ENCODE data around the gene TNNT3. TPM values are rescaled to one million over a fixed set of nuclear protein-coding genes. Genes with fewer than 3 reads are reported as not detected.

The TNNT3 gene
- total RNA-seq, 1 donor from 2014 or later, result 0.70 TPM

GRCh38 chr11:1959786-1960185 lies 40.3 kb downstream of the TNNT3 start:
- no peaks in the 10 kb centered on the region for H3K9me3 Mint-ChIP-seq
- intact Hi-C loops (cut with micrococcal nuclease), result no loop called here
- H3K27ac Mint-ChIP-seq, result no peak overlapping the region
- DNase-seq (ENCODE audit: low spot score), result no peak
- H3K27me3 Mint-ChIP-seq (ENCODE audit: insufficient read depth), result no peaks in the 10 kb centered on the region
- no peaks in the 10 kb centered on the region for H3K36me3 Mint-ChIP-seq (ENCODE audit: low read depth)
- no peaks in the 10 kb centered on the region for H3K4me1 Mint-ChIP-seq (ENCODE audit: low read depth)
- no peak overlapping the region for H3K4me3 Mint-ChIP-seq

GRCh38 chr11:1963864-1964263 lies 44.4 kb downstream of the TNNT3 start:
- intact Hi-C loops (cut with micrococcal nuclease), result no loop called here
- no peaks in the 10 kb centered on the region for H3K4me1 Mint-ChIP-seq (ENCODE audit: low read depth)
- no peak overlapping the region for H3K4me3 Mint-ChIP-seq
- H3K27ac Mint-ChIP-seq, result no peak overlapping the region
- no peaks in the 10 kb centered on the region for H3K27me3 Mint-ChIP-seq (ENCODE audit: insufficient read depth)
- no peak for DNase-seq (ENCODE audit: low spot score)
- H3K9me3 Mint-ChIP-seq, result no peaks in the 10 kb centered on the region
- H3K36me3 Mint-ChIP-seq (ENCODE audit: low read depth), result no peaks in the 10 kb centered on the region

- DNase-seq (ENCODE audit: low spot score), result no peak
- Mint-ChIP-seq H3K36me3 (ENCODE audit: low read depth) (no peaks in the 10 kb centered on the region), H3K27me3 (ENCODE audit: insufficient read depth) (no peaks in the 10 kb centered on the region), H3K27ac (no peak overlapping the region), H3K4me3 (no peak overlapping the region), H3K4me1 (ENCODE audit: low read depth) (no peaks in the 10 kb centered on the region), H3K9me3 (no peaks in the 10 kb centered on the region)
- intact Hi-C loops (cut with micrococcal nuclease), result no loop called here
Observed at GRCh38 chr11:1964348-1964747, 44.8 kb downstream of the TNNT3 start.

GRCh38 chr11:1964955-1965354 lies 45.5 kb downstream of the TNNT3 start:
- no peaks in the 10 kb centered on the region for H3K27me3 Mint-ChIP-seq (ENCODE audit: insufficient read depth)
- no peaks in the 10 kb centered on the region for H3K9me3 Mint-ChIP-seq
- H3K4me3 Mint-ChIP-seq, result no peak overlapping the region
- DNase-seq (ENCODE audit: low spot score), result no peak
- H3K4me1 Mint-ChIP-seq (ENCODE audit: low read depth), result no peaks in the 10 kb centered on the region
- intact Hi-C loops (cut with micrococcal nuclease), result no loop called here
- H3K27ac Mint-ChIP-seq, result no peak overlapping the region
- no peaks in the 10 kb centered on the region for H3K36me3 Mint-ChIP-seq (ENCODE audit: low read depth)

- Mint-ChIP-seq H3K27me3 (ENCODE audit: insufficient read depth) (no peaks in the 10 kb centered on the region), H3K4me3 (no peak overlapping the region), H3K9me3 (no peaks in the 10 kb centered on the region), H3K4me1 (ENCODE audit: low read depth) (no peaks in the 10 kb centered on the region), H3K27ac (no peak overlapping the region), H3K36me3 (ENCODE audit: low read depth) (no peaks in the 10 kb centered on the region)
- intact Hi-C loops (cut with micrococcal nuclease), result no loop called here
- no peak for DNase-seq (ENCODE audit: low spot score)
Observed at GRCh38 chr11:1966531-1966930, 47.0 kb downstream of the TNNT3 start.

- Mint-ChIP-seq H3K27me3 (ENCODE audit: insufficient read depth) (no peaks in the 10 kb centered on the region), H3K27ac (no peak overlapping the region)
- DNase-seq (ENCODE audit: low spot score), result no peak
Observed at GRCh38 chr11:1967641-1968225, 48.2 kb downstream of the TNNT3 start.

GRCh38 chr11:1968454-1969002 lies 49.0 kb downstream of the TNNT3 start:
- no peaks in the 10 kb centered on the region for H3K36me3 Mint-ChIP-seq (ENCODE audit: low read depth)
- H3K27me3 Mint-ChIP-seq (ENCODE audit: insufficient read depth), result no peaks in the 10 kb centered on the region
- H3K4me3 Mint-ChIP-seq, result no peak overlapping the region
- intact Hi-C loops (cut with micrococcal nuclease), result no loop called here
- no peak overlapping the region for H3K27ac Mint-ChIP-seq
- H3K4me1 Mint-ChIP-seq (ENCODE audit: low read depth), result no peaks in the 10 kb centered on the region
- H3K9me3 Mint-ChIP-seq, result no peaks in the 10 kb centered on the region
- DNase-seq (ENCODE audit: low spot score), result no peak

More at GRCh38 chr11:1967641-1968225, 48.2 kb downstream of the TNNT3 start:
- Mint-ChIP-seq H3K4me3 (no peak overlapping the region), H3K36me3 (ENCODE audit: low read depth) (no peaks in the 10 kb centered on the region), H3K4me1 (ENCODE audit: low read depth) (no peaks in the 10 kb centered on the region), H3K9me3 (no peaks in the 10 kb centered on the region)
- intact Hi-C loops (cut with micrococcal nuclease), result no loop called here

- H3K4me3 Mint-ChIP-seq, result no peak overlapping the region
- intact Hi-C loops (cut with micrococcal nuclease), result no loop called here
- no peaks in the 10 kb centered on the region for H3K9me3 Mint-ChIP-seq
- no peak for DNase-seq (ENCODE audit: low spot score)
- H3K27me3 Mint-ChIP-seq (ENCODE audit: insufficient read depth), result no peaks in the 10 kb centered on the region
- H3K4me1 Mint-ChIP-seq (ENCODE audit: low read depth), result no peaks in the 10 kb centered on the region
- H3K27ac Mint-ChIP-seq, result no peak overlapping the region
- H3K36me3 Mint-ChIP-seq (ENCODE audit: low read depth), result no peaks in the 10 kb centered on the region
Observed at GRCh38 chr11:1969035-1969434, 49.5 kb downstream of the TNNT3 start.

GRCh38 chr11:1969776-1970175 lies 50.3 kb downstream of the TNNT3 start:
- Mint-ChIP-seq H3K9me3 (no peaks in the 10 kb centered on the region), H3K4me1 (ENCODE audit: low read depth) (no peaks in the 10 kb centered on the region), H3K36me3 (ENCODE audit: low read depth) (no peaks in the 10 kb centered on the region), H3K4me3 (no peak overlapping the region), H3K27me3 (ENCODE audit: insufficient read depth) (no peaks in the 10 kb centered on the region), H3K27ac (no peak overlapping the region)
- intact Hi-C loops (cut with micrococcal nuclease), result no loop called here
- DNase-seq (ENCODE audit: low spot score), result no peak

GRCh38 chr11:1970956-1971355 lies 51.5 kb downstream of the TNNT3 start:
- Mint-ChIP-seq H3K36me3 (ENCODE audit: low read depth) (no peaks in the 10 kb centered on the region), H3K4me3 (no peak overlapping the region), H3K27ac (no peak overlapping the region), H3K4me1 (ENCODE audit: low read depth) (no peaks in the 10 kb centered on the region), H3K27me3 (ENCODE audit: insufficient read depth) (no peaks in the 10 kb centered on the region), H3K9me3 (no peaks in the 10 kb centered on the region)
- intact Hi-C loops (cut with micrococcal nuclease), result no loop called here
- DNase-seq (ENCODE audit: low spot score), result no peak

GRCh38 chr11:1975185-1975584 lies 55.7 kb downstream of the TNNT3 start:
- H3K4me1 Mint-ChIP-seq (ENCODE audit: low read depth), result no peaks in the 10 kb centered on the region
- H3K4me3 Mint-ChIP-seq, result no peak overlapping the region
- H3K27ac Mint-ChIP-seq, result no peak overlapping the region
- intact Hi-C loops (cut with micrococcal nuclease), result no loop called here
- no peaks in the 10 kb centered on the region for H3K27me3 Mint-ChIP-seq (ENCODE audit: insufficient read depth)
- DNase-seq (ENCODE audit: low spot score), result no peak
- no peaks in the 10 kb centered on the region for H3K36me3 Mint-ChIP-seq (ENCODE audit: low read depth)
- H3K9me3 Mint-ChIP-seq, result no peaks in the 10 kb centered on the region

GRCh38 chr11:1978720-1979473 lies 59.4 kb downstream of the TNNT3 start:
- Mint-ChIP-seq H3K4me3 (no peak overlapping the region), H3K27ac (no peak overlapping the region), H3K27me3 (ENCODE audit: insufficient read depth) (no peaks in the 10 kb centered on the region), H3K9me3 (no peaks in the 10 kb centered on the region), H3K4me1 (ENCODE audit: low read depth) (no peaks in the 10 kb centered on the region), H3K36me3 (ENCODE audit: low read depth) (no peaks in the 10 kb centered on the region)
- intact Hi-C loops (cut with micrococcal nuclease), result no loop called here
- DNase-seq (ENCODE audit: low spot score), result no peak

GRCh38 chr11:1979607-1980006 lies 60.1 kb downstream of the TNNT3 start:
- no peaks in the 10 kb centered on the region for H3K4me1 Mint-ChIP-seq (ENCODE audit: low read depth)
- H3K4me3 Mint-ChIP-seq, result no peak overlapping the region
- intact Hi-C loops (cut with micrococcal nuclease), result no loop called here
- H3K36me3 Mint-ChIP-seq (ENCODE audit: low read depth), result no peaks in the 10 kb centered on the region
- H3K9me3 Mint-ChIP-seq, result no peaks in the 10 kb centered on the region
- DNase-seq (ENCODE audit: low spot score), result no peak
- no peak overlapping the region for H3K27ac Mint-ChIP-seq
- H3K27me3 Mint-ChIP-seq (ENCODE audit: insufficient read depth), result no peaks in the 10 kb centered on the region
